Activated CD8-positive, alpha-beta memory T cell treated with anti-CD3 and anti-CD28 coated beads for 1 hour (primary cell): ENCODE data around the gene MIER1.
A peak's percentile ranks its signal among the peaks of the same experiment; 100 is the strongest.
"Not testable (repeated sequence)": the region's sequence is repeated elsewhere in the genome, so short reads cannot be mapped to it uniquely, and the experiment has no call there.

Source experiments
- DNase-seq, 2 donors: peaks; one replicate each; pipeline ENCODE4 v3.0.0-alpha.2; 2020; ENCODE audit warnings: low read depth in 1 of 2; ENCODE audit errors: extremely low read depth in 1 of 2

MIER1 gene

DNA sequence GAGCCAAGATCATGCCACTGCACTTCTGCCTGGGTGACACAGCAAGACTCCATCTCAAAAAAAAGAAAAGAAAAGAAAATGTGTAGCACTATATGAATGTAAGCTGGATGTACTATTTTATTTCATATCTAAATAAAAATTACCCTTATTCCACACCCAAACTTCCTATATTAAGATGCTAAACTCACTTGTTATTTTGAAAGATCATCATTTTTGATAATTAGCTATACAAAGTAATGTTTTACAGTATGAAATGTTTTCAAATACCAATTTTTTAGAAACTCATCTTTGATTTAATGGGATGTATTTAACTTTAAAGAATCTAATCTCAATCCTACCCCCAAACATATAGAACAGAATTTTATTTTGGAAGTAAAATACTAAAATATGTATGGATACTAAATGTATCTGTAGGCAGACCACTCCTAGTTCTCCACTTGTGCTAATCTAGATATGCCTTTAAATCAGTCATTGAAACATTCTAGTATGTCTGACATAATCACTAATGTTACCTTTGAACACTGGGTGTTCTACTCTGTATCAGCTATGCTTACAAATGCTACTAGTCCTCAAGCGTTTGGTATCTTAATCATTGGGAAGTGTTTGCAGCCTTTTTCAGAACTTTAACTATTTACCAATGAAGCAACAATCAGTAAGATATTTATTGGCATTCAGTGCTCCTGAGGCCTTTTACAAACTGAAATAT is 12.9 kb downstream of the MIER1 start:
- DNase-seq: no peak

DNA sequence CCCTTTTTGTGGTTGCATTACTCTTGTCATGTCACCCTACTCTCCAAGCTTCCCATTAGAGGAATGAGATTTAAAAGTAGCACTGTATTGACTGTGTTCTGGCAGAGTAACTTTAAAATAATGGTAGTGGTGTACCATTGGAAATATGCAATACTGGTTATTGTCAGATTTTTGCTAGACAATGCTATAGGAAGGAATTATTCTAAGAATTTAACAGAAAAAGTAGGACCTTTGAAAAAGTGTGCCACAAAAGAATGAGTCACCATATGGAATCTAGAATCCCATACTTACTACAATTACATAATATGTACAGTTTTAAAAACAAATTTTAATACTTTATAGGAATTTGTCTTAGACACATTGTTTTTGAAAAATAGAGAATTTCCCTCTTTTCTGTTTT is 13.8 kb downstream of the MIER1 start:
- no peak for DNase-seq

DNA sequence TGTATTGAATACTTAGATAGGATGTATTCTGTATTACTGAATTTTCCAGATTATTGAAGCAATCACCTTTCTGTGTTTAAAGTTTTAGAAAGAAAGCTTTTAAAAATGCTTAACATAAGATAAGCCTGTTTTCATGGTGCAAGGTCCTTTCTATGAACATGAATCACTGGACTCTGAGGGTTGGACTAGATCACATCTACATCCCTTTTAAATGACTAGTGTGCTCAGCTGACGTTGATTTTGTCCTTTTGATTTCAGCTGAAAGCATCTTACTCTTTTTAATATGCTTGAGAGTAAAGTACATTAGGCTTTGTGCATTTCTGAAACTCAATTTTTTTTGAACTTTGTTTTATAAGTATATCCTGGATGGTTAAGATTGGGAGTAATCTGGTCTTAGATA is 16.2 kb downstream of the MIER1 start:
- DNase-seq: no peak

DNA sequence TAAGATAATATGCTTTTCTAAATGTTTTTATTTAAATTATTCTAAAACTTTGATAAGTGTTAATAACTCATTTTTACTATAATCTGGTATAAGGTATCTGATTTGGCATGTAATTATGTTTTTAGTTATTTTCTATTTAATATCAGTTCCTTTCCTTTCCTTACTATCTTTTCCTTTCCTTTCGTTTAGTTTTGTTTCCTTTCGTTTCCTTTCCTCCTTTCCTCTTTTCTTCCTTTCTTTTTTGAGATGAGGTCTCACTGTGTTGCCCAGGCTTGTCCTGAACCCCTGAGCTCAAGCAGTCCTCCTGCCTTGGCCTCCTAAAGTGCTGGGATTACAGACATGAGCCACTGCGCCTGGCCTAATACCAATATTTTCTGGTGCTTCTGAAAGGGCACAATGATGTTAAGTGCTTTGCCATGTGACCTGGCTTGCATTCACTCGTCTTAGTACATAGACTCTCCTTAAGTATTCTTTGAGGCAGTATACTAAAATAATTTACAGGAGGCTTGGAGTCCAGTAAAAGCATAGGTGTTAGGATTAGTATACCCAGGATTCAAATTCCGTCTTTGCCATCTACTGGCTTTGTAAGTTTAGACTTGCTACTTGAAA is 18.7 kb downstream of the MIER1 start:
- no peak for DNase-seq

DNA sequence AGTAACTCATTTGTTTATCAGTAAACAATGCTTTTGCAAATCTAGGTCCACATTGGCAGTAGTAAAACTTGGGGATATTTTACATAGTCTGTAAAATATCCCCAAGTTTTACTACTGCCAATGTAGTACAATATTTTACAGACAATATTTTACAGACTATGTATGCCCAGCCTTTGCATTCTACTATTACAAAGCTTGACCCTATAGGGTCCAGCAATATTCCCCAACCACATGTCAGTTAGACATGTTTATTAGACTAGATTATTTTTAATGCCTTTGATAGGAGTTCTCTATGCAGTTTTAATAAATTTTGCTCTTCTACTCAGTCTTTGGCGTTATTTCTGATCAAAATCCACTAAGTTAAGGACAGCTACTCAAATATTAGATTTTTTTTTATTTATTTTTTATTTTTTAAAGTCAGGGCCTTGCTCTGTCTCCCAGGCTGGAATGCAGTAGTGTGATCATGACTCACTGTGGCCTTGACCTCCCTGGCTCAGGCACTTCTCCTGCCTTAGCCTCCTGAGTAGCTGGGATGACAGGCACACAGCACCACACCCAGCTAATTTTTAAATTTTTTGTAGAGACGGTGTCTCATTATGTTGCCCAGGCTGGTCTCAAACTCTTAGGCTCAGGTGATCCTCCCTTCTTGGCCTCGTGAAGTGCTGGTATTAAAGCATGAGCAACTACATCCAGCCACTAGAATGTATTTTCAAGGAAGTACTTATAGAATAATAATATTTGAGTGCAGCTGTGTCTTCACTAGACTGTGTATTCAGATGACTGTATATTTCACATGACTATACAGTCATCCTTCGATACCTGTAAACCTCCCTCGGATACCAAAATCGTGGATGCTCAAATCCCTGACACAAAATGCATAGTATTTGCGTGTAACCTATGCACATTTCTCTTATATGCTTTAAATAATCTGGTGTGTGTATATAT is 19.8 kb downstream of the MIER1 start:
- no peak for DNase-seq

DNA sequence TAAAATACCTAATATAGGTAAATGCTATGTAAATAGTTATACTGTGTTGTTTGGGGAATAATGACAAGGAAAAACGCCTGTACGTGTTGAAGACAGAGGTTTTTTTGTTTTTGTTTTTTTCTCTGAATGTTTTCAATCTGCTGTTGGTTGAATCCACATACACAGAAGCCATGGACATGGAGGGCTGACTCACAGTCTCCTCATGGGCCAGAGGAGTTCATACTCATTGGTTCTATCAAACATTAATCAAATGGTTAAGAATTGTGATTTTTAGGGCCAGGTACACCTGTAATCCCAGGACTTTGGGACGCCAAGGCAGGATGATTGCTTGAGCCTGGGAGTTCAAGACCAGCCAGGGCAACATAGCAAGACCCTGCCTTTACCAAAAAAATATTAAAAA is 20.5 kb downstream of the MIER1 start:
- DNase-seq: no peak

DNA sequence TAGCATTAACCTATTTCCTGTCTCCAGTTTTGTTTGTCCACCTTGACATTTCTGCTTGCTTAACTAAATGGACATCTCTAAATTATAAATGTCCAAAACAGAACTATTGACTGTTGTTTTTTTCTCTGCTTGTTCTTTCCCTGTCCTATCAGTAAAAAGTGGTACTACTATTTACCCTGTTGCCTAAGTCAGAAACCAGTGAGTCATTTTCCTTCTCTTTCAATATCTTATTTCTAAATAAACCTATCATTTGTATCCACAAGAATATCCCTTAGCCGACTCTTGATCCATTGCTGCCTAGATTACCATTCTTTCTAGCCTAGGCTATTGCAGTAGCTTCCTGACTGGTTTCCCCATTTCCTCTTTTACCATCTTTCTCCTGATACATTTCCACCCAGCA is 22.5 kb downstream of the MIER1 start:
- no peak for DNase-seq

DNA sequence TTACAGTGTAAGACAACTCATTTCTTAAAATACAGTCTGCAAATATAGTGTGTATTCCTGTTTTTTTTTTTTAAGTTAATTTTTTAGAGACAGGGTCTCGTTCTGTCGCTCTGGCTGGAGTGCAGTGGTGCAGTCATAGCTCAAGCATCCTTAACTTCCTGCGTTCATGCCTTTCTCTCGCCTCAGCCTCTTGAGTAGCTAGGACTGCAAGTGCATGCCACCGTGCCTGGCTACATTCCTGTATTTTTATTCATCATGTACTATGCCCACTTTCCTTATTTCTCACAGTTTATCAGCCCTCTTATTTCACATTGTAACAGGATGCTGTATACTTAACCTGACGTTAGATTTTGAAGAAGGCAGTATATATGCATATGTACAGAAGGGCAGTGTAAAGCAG is 26.7 kb downstream of the MIER1 start:
- DNase-seq: no peak

DNA sequence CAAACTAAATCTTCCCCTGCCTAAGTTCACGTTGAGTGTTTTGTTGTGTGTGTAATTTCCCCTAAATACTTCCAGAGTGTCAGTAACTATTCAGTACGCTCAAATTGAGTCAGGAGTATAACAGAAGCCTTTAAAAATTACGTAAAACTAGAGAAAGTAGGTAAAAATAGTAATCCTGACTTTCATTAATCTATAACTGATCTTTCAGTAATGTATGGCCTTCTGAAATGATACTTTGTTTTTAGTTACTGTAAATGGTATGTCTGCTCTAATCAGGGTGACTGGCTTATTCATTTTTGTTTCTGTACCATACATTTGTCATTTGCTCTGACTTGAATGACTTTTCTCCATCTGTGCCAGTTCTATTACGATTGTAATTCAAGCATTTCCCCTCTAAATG is 29.4 kb downstream of the MIER1 start:
- no peak for DNase-seq

DNA sequence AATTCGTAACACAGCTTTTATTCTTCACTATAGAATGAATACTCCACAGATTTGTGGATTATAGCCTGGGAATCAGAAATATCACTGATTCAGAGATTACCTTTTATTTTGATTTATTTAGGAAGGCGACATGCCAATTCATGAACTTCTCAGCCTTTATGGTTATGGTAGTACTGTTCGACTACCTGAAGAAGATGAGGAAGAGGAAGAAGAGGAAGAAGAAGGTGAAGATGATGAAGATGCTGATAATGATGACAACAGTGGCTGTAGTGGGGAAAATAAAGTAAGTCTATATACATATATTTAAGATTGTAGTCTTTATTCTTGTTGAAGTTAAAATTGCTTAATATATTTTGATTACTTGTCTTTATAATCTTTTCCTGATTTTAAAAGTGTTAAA is 33.1 kb downstream of the MIER1 start:
- no peak for DNase-seq

DNA sequence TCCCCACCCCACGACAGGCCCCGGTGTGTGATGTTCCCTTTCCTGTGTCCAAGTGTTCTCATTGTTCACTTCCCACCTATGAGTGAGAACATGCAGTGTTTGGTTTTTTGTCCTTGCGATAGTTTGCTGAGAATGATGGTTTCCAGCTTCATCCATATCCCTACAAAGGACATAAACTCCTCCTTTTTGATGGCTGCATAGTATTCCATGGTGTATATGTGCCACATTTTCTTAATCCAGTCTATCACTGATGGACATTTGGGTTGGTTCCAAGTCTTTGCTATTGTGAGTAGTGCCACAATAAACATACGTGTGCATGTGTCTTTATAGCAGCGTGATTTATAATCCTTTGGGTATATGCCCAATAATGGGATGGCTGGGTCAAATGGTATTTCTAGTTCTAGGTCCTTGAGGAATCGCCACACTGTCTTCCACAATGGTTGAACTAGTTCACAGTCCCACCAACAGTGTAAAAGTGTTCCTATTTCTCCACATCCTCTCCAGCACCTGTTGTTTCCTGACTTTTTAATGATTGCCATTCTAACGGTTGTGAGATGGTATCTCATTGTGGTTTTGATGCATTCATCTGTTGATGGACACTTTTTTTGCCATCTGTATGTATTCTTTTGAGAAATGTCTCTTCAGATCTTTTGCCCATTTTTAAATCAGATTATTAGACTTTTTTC is 41.5 kb downstream of the MIER1 start:
- not testable (repeated sequence) for DNase-seq

DNA sequence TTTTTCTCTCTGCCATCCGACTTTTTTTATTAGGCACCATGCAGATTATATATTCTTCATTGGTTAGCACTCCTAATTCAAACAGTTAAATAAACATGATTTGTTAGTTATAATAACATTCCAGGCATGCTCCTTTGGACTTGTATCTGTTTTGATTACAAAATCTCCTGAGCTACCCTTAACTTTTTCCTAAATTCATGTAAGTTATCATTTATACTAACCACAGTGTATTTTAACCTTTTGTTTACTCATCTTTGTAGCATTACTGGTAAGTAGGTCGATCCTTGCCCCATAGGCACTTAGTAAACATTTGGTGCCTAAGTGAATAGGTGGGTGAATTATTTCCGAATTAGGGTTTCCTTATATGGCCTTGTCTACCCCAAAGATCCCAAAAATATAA is 43.8 kb downstream of the MIER1 start:
- no peak for DNase-seq

DNA sequence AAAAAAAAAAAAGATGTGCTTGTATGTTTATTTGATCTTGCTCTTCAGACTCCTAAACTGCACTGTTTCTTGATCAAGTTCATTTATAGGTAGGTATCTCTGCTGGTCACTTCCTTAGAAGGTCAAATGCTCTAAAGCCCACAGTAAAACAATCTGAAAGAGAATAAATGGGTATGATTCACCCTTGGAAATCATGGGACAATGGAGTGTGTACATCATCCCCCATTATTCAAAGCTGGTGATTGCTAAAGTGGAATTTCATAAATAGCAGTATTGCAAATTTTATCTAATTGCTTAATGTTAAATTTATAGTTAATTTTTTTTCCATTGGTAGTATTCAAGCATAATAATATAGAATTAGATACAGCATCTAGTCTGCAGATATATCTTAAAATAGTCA is 53.4 kb downstream of the MIER1 start:
- no peak for DNase-seq

DNA sequence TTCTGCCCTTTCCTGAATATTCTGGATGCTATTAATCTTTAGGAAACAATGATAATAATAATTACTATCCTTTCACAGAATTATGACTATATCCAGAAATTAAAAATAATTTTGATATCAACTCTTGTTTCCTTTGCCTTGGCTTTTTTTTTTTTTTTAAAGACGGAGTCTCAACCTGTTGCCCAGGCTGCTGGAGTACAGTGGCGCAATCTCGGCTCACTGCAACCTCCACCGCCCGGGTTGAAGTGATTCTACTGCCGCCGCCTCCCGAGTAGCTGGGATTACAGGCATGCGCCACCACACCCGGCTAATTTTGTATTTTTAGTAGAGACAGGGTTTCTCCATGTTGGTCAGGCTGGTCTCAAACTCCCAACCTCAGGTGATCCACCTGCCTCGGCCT is 54.8 kb downstream of the MIER1 start:
- not testable (repeated sequence) for DNase-seq

DNA sequence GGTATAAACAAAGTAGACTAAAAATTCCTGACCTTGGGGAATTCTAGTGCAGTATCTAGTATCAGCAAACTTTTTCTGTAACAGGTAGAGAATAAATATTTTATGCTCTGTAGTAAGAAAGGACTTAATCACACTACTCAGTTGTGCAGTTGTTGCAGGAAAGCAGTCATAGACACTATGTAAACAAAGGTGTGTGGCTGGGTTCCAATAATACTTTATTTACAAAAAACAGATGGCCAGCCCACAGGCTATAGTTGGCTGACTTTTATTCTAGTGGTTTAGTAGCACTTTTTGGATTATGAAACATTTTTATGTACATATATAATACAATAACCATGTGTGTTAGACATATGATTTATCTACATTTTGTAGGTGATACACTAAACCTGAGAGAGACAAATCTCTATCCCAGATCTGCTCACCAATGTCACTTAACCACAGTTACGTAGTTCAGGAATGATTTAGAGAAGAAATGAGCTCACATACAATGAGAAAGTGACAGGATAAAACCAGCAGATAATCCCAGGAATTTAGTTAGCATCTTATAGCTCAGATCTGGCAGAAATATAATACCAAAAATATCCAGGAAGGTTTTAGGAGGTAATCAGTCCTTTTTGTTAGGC is 56.1 kb downstream of the MIER1 start:
- DNase-seq: no peak

DNA sequence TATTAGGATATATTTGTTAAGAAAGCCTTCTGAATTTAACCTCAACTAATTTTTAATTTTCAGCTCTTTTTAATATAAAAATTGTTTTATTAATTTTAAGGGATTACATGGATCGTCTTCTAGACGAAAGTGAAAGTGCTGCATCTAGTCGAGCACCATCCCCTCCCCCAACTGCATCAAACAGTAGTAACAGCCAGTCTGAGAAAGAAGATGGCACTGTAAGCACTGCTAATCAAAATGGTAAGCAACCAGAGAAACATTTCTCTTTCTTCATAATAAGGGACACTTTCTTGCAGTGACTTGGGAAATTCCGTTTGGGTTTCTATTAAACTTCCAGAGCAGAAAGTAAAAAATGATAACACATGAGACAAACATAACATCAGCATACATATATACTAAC is 56.9 kb downstream of the MIER1 start:
- peak in 1 of 2 donors; percentile 17 for DNase-seq

DNA sequence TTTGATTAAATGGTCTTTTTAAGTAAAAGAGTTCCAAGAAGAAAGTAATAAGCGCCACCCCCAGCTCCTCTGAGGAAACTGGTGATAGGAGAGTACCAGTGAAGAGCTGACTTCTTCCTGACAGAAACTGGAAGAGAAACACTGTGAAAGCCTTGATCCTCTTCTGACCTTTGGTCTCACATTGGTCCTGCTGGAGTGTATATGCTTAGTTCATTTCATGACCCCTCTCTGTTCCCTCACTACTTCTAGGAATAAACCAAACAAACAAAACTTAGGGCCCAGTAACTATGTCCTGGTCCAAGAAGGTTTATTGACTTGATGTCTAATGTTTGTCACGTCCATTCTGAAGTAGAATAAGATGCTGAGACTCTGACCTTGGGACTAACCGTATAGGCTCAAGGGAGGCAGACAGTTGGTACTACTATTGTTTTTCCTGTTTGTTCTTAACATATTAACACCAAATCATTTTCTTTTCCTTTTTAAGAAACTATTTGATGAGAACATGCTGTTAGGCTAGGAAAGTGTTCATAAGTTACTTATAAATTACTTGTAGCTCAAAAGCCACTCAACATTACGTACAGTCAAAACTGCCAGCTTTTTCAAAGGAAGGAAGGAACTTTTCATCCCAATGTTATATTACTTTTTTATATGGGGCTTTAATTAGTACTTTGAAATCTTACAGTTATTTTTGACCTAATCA is 57.9 kb downstream of the MIER1 start:
- no peak for DNase-seq

DNA sequence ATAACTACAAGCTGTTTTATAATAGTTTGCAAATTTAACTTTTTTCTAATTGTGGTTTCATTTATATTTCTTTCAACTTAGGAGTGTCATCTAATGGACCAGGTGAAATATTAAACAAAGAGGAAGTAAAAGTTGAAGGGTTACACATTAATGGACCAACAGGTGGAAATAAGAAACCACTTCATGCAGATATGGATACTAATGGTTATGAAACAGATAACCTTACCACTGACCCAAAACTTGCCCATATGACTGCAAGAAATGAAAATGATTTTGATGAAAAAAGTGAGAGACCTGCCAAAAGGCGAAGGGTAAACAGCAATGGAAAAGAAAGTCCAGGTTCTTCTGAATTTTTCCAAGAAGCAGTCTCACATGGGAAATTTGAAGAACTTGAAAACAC is 59.7 kb downstream of the MIER1 start:
- no peak for DNase-seq

DNA sequence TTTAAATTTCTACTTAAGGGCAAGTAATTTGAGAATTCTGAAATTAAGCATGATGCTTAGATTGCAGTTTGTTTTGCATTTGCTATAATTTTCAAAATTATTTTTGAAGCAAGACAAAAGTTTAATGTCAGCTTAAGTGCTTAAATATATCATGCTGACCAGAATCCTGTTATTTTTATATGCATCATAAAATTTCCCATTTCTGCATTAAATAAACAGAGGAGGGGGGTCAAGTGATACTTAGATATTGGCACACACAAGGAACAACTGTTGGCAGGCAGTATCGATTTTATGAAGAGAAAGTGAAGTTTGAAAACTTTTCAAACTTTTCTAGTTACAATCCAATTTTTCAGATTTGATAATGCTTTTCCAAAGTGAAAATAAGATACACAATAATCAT is 61.0 kb downstream of the MIER1 start:
- no peak for DNase-seq

DNA sequence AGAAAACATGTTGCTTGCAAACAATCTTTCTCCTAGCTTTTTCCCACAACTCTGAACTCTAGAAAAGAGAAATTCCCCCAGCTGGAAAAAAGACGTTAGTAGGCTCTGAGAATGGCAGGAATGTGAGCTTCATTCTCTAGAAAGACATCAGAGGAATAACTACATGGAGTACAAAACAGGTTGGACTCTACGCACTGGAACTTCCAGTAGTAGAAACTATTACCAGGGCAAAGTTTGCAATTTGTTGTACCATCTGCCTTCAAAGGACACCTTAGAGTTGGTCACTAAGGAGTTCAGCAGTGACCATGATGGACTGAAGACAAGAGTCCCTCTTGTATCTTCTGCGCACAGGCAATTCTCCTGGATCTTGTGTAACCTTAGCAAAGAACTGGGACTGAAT is 68.3 kb downstream of the MIER1 start:
- DNase-seq: no peak
